ENCODE data around the gene HM13. TPM values are rescaled to one million over a fixed set of nuclear protein-coding genes. Genes with fewer than 3 reads are reported as not detected.
A peak's percentile ranks its signal among the peaks of the same experiment; 100 is the strongest.

The HM13 gene
- total and polyA plus RNA-seq, 2 of the 13 experiments (the other 11 are each of a cell fraction or from before 2014, with no cell fraction given), result 118 to 243 TPM

- TF ChIP-seq EP300 (IDR thresholded peaks at IDR 0.05; ENCODE audit: low read depth in 2 of 2, low read length in 2 of 2) (peak; percentile 91 to 92; a peak in 3 of 4 replicates), EP300 (CRISPR knock-in tag; IDR thresholded peaks at IDR 0.05; ENCODE audit: borderline replicate concordance) (peak; percentile 73), ZNF589 (CRISPR knock-in tag; conservative IDR thresholded peaks at IDR 0.05) (no peak), ZUFSP (CRISPR knock-in tag; IDR thresholded peaks at IDR 0.05; ENCODE audit: borderline replicate concordance) (no peak), AKAP8 (CRISPR knock-in tag; IDR thresholded peaks at IDR 0.05) (no peak), MXD4 (CRISPR knock-in tag; IDR thresholded peaks at IDR 0.05) (peak; percentile 56; the same call in 1 of the 2 replicates), SATB2 (CRISPR knock-in tag; IDR thresholded peaks at IDR 0.05) (no peak), TAF1 (CRISPR knock-in tag; IDR thresholded peaks at IDR 0.05) (peak; percentile 68), ZNF850 (CRISPR knock-in tag; conservative IDR thresholded peaks at IDR 0.05) (no peak), PPARG (CRISPR knock-in tag; conservative IDR thresholded peaks at IDR 0.05) (0 out of 2 replicates have a peak, but pooled peaks have one; percentile 36), RBFOX2 (IDR thresholded peaks at IDR 0.05; ENCODE audit: low read depth, low read length) (peak; percentile 83), ATF4 (CRISPR knock-in tag; IDR thresholded peaks at IDR 0.05) (no peak), ZBTB40 (IDR thresholded peaks at IDR 0.05) (no peak), ZBTB40 (CRISPR knock-in tag; IDR thresholded peaks at IDR 0.05) (no peak), TRAFD1 (CRISPR knock-in tag; IDR thresholded peaks at IDR 0.05; ENCODE audit: borderline replicate concordance) (0 out of 2 replicates have a peak, but pooled peaks have one; percentile 16)
Observed at GRCh38 chr20:31595654-31596411, 81.6 kb downstream of the HM13 start (continued).

Measured in HepG2 (cell line).